Ovary (tissue), 3 donors: ENCODE results near the gene DTX2.
"Not testable (repeated sequence)": the region's sequence is repeated elsewhere in the genome, so short reads cannot be mapped to it uniquely, and the experiment has no call there.

Experiments used
- POLR2A ChIP-seq: fragments of 450-650 bp; IDR thresholded peaks from one replicate; pipeline ENCODE4 v1.6.1; 2017; ENCODE audit warnings: antibody characterized with exemption, mild to moderate bottlenecking, moderate library complexity
- TF ChIP-seq, protein P1 (sequence below), 3 donors: fragments of 450-650 bp in 2 of 3; fragments of 200-600 bp in 1 of 3; IDR thresholded peaks; one replicate each; pipeline versions ENCODE4 v1.5.1 to v1.8.0; 2016 to 2022; ENCODE audit warnings: antibody characterized with exemption in 3 of 3, mild to moderate bottlenecking in 1 of 3
- donor health status: DM: no; HTN: no; CAD: no.

DNA sequence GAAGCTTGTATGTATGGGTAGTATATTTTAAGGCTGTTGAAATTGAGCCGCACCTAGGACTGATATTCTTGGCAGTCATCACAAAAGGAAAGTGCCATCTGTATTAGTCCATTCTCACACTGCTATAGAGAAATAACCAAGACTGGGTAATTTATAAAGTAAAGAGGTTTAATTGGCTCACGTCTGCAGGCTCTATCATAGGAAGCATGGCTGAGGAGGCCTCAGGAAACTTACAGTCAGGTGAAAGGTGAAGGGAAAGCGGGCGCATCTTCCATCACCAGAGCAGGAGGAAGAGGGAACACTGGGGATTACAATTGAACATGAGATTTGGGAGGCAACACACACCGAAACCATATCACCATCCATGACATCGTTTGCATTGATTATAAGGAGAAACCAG is 90.5 kb downstream of the DTX2 start:
- TF ChIP-seq, protein P1, sequence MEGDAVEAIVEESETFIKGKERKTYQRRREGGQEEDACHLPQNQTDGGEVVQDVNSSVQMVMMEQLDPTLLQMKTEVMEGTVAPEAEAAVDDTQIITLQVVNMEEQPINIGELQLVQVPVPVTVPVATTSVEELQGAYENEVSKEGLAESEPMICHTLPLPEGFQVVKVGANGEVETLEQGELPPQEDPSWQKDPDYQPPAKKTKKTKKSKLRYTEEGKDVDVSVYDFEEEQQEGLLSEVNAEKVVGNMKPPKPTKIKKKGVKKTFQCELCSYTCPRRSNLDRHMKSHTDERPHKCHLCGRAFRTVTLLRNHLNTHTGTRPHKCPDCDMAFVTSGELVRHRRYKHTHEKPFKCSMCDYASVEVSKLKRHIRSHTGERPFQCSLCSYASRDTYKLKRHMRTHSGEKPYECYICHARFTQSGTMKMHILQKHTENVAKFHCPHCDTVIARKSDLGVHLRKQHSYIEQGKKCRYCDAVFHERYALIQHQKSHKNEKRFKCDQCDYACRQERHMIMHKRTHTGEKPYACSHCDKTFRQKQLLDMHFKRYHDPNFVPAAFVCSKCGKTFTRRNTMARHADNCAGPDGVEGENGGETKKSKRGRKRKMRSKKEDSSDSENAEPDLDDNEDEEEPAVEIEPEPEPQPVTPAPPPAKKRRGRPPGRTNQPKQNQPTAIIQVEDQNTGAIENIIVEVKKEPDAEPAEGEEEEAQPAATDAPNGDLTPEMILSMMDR (IDR thresholded peaks at IDR 0.05): not testable (repeated sequence)
- TF ChIP-seq POLR2A: not testable (repeated sequence)
